Glutamatergic neuron (in vitro differentiated cells): Measurements from ENCODE around the gene ADGRL2. TPM values are rescaled to one million over a fixed set of nuclear protein-coding genes. Genes with fewer than 3 reads are reported as not detected.

Experiments used
- DNase-seq: peaks from one replicate; pipeline ENCODE4 v3.0.0; 2022
- H3K27ac Mint-ChIP-seq: one replicate; pipeline ENCODE4 v1.8.0; 2020; ENCODE audit warnings: mild to moderate bottlenecking, mixed read lengths, inconsistent platforms; ENCODE audit not compliant: unreplicated experiment
- H3K27me3 Mint-ChIP-seq: one replicate; pipeline ENCODE4 v1.8.0; 2020; ENCODE audit warnings: mild to moderate bottlenecking, moderate library complexity, mixed read lengths, inconsistent platforms; ENCODE audit not compliant: unreplicated experiment
- H3K36me3 Mint-ChIP-seq: one replicate; pipeline ENCODE4 v1.8.0; 2020; ENCODE audit warnings: mild to moderate bottlenecking, mixed read lengths, inconsistent platforms; ENCODE audit not compliant: unreplicated experiment
- H3K4me1 Mint-ChIP-seq: one replicate; pipeline ENCODE4 v1.8.0; 2020; ENCODE audit warnings: mild to moderate bottlenecking, low read depth, mixed read lengths, inconsistent platforms; ENCODE audit not compliant: unreplicated experiment
- H3K4me3 Mint-ChIP-seq: one replicate; pipeline ENCODE4 v1.8.0; 2020; ENCODE audit warnings: mild to moderate bottlenecking, mixed read lengths, inconsistent platforms; ENCODE audit not compliant: unreplicated experiment
- H3K9me3 Mint-ChIP-seq: one replicate; pipeline ENCODE4 v1.8.0; 2020; ENCODE audit warnings: mild to moderate bottlenecking, moderate library complexity, mixed read lengths, inconsistent platforms; ENCODE audit not compliant: unreplicated experiment
- CTCF ChIP-seq: fragments of 200-600 bp; sonication (generic); IDR thresholded peaks from one replicate; pipeline ENCODE4 v1.5.0; 2021; ENCODE audit not compliant: partially characterized antibody, unreplicated experiment
- total RNA-seq: library from RNA; stranded (reverse); fragmentation: NEBNext Ultra II Directional; extraction: Animal tissue kit (Norgen Biotek cat#: 25700); gene quantifications from one replicate; pipeline ENCODE4 v1.2.1, GENCODE V29; 2021; ENCODE audit not compliant: unreplicated experiment

Gene ADGRL2
- total RNA-seq, 1 donor from 2014 or later: 71.2 TPM

GRCh38 chr1:81757398-81758020 is 43.2 kb upstream of the ADGRL2 start:
- H3K4me1 Mint-ChIP-seq: no peaks in the 10 kb centered on the region
- no peaks in the 10 kb centered on the region for H3K36me3 Mint-ChIP-seq
- H3K4me3 Mint-ChIP-seq: no peak overlapping the region
- no peak for TF ChIP-seq CTCF
- peaks cover 1% of the 10 kb centered on the region for H3K27me3 Mint-ChIP-seq
- DNase-seq: no peak
- no peak overlapping the region for H3K27ac Mint-ChIP-seq
- H3K9me3 Mint-ChIP-seq: no peaks in the 10 kb centered on the region

GRCh38 chr1:81758181-81758580 is 42.6 kb upstream of the ADGRL2 start:
- no peak for DNase-seq
- no peak overlapping the region for H3K4me3 Mint-ChIP-seq
- H3K27me3 Mint-ChIP-seq: peaks cover 2% of the 10 kb centered on the region
- no peak for TF ChIP-seq CTCF
- no peaks in the 10 kb centered on the region for H3K4me1 Mint-ChIP-seq
- H3K27ac Mint-ChIP-seq: no peak overlapping the region
- no peaks in the 10 kb centered on the region for H3K9me3 Mint-ChIP-seq
- no peaks in the 10 kb centered on the region for H3K36me3 Mint-ChIP-seq

GRCh38 chr1:81760477-81761097 is 40.1 kb upstream of the ADGRL2 start:
- no peaks in the 10 kb centered on the region for H3K9me3 Mint-ChIP-seq
- no peaks in the 10 kb centered on the region for H3K36me3 Mint-ChIP-seq
- no peak for DNase-seq
- no peak overlapping the region for H3K27ac Mint-ChIP-seq
- no peaks in the 10 kb centered on the region for H3K4me1 Mint-ChIP-seq
- no peak for TF ChIP-seq CTCF
- no peak overlapping the region for H3K4me3 Mint-ChIP-seq
- peaks cover 2% of the 10 kb centered on the region for H3K27me3 Mint-ChIP-seq

GRCh38 chr1:81775510-81775909 is 25.2 kb upstream of the ADGRL2 start:
- TF ChIP-seq CTCF: no peak
- Mint-ChIP-seq H3K27me3 (no peaks in the 10 kb centered on the region), H3K4me3 (no peak overlapping the region), H3K36me3 (no peaks in the 10 kb centered on the region), H3K9me3 (no peaks in the 10 kb centered on the region), H3K4me1 (peaks cover 2% of the 10 kb centered on the region), H3K27ac (no peak overlapping the region)
- no peak for DNase-seq

GRCh38 chr1:81780705-81781454 is 19.9 kb upstream of the ADGRL2 start:
- Mint-ChIP-seq H3K27ac (no peak overlapping the region), H3K9me3 (no peaks in the 10 kb centered on the region)
- TF ChIP-seq CTCF: no peak

More at GRCh38 chr1:81780705-81781454, 19.9 kb upstream of the ADGRL2 start:
- Mint-ChIP-seq H3K4me1 (peaks cover 2% of the 10 kb centered on the region), H3K36me3 (no peaks in the 10 kb centered on the region), H3K27me3 (no peaks in the 10 kb centered on the region), H3K4me3 (no peak overlapping the region)
- no peak for DNase-seq
